HepG2 (cell line): ENCODE results near the gene PPP1R16B. TPM values are rescaled to one million over a fixed set of nuclear protein-coding genes. Genes with fewer than 3 reads are reported as not detected.

Experiments used
- AFF4 ChIP-seq: sonication (generic); formaldehyde crosslinking; IDR thresholded peaks from 2 replicates; pipeline ENCODE4 v1.4.0; 2020; ENCODE audit warnings: missing genetic modification reagents
- CEBPZ ChIP-seq: IDR thresholded peaks from 2 replicates; pipeline ENCODE4 v1.6.1; 2012; ENCODE audit warnings: low read length, improper control_type of control experiment
- ERF ChIP-seq: IDR thresholded peaks from 2 replicates; pipeline ENCODE4 v1.6.1; 2018; ENCODE audit warnings: missing biosample characterization, missing genetic modification reagents
- GTF3A ChIP-seq: sonication (generic); formaldehyde crosslinking; conservative IDR thresholded peaks from 2 replicates; pipeline ENCODE4 v1.4.0; 2020; ENCODE audit warnings: mild to moderate bottlenecking, missing genetic modification reagents
- HNF4A ChIP-seq: sonication (generic); formaldehyde crosslinking; IDR thresholded peaks from 2 replicates; pipeline ENCODE4 v1.4.0; 2020; ENCODE audit warnings: missing genetic modification reagents
- KDM1A ChIP-seq: IDR thresholded peaks from 2 replicates; pipeline ENCODE4 v1.6.1; 2016; ENCODE audit warnings: missing compliant biosample characterization
- MATR3 ChIP-seq: sonication (generic); formaldehyde crosslinking; IDR thresholded peaks from 2 replicates; pipeline ENCODE4 v1.4.0; 2020; ENCODE audit warnings: missing genetic modification reagents
- NRL ChIP-seq: sonication (generic); formaldehyde crosslinking; IDR thresholded peaks from 2 replicates; pipeline ENCODE4 v1.5.0; 2020; ENCODE audit warnings: missing genetic modification reagents, mild to moderate bottlenecking, moderate library complexity, borderline replicate concordance
- PRDM4 ChIP-seq: sonication (generic); formaldehyde crosslinking; IDR thresholded peaks from 2 replicates; pipeline ENCODE4 v1.9.0; 2021; ENCODE audit warnings: missing genetic modification reagents, borderline replicate concordance
- TEAD3 ChIP-seq: optimal IDR thresholded peaks from 2 replicates; pipeline ENCODE3; 2016; ENCODE audit warnings: borderline replicate concordance
- ZNF10 ChIP-seq: sonication (generic); formaldehyde crosslinking; IDR thresholded peaks from 2 replicates; pipeline ENCODE4 v1.4.0; 2020; ENCODE audit warnings: mild to moderate bottlenecking, low read depth, missing genetic modification reagents, borderline replicate concordance
- ZNF292 ChIP-seq: sonication (generic); formaldehyde crosslinking; IDR thresholded peaks from 2 replicates; pipeline ENCODE4 v1.8.1; 2022; ENCODE audit warnings: mild to moderate bottlenecking, low read depth, missing genetic modification reagents, borderline replicate concordance
- ZNF451 ChIP-seq: sonication (generic); formaldehyde crosslinking; IDR thresholded peaks from 2 replicates; pipeline ENCODE4 v1.5.0; 2020; ENCODE audit warnings: mild to moderate bottlenecking, missing genetic modification reagents
- ZNF543 ChIP-seq: sonication (generic); formaldehyde crosslinking; IDR thresholded peaks from 2 replicates; pipeline ENCODE4 v1.4.0; 2020; ENCODE audit warnings: mild to moderate bottlenecking, missing genetic modification reagents
- ZNF672 ChIP-seq: sonication (generic); formaldehyde crosslinking; IDR thresholded peaks from 2 replicates; pipeline ENCODE4 v1.8.1; 2022; ENCODE audit warnings: missing genetic modification reagents
- polyA plus RNA-seq, 8 experiments: library from polyadenylated mRNA; depleted of rRNA in 3 of 8; stranded (reverse) in 7 of 8; unstranded in 1 of 8; fragments of >200 nt; fragmentation: Illumina TruSeq in 4 of 8; extraction: Trizol in 4 of 8; gene quantifications; 2 replicates each; pipeline versions ENCODE4 v1.2.1 to v1.2.3, GENCODE V29; 2011 to 2016; ENCODE audit warnings: low read depth in 4 of 8, missing spikeins in 1 of 8, mixed read lengths in 1 of 8; ENCODE audit not compliant: insufficient read depth in 1 of 8
- total RNA-seq, 5 experiments: library from RNA; depleted of rRNA; stranded (reverse); fragments of >200 nt; fragmentation: Illumina TruSeq; extraction: Trizol; gene quantifications; 2 replicates each; pipeline ENCODE4 v1.2.3, GENCODE V29; 2016; ENCODE audit warnings: low read depth in 1 of 5
- TF ChIP-seq, protein P1 (sequence below): sonication (generic); formaldehyde crosslinking; IDR thresholded peaks from 2 replicates; pipeline ENCODE4 v1.4.0; 2020; ENCODE audit warnings: missing genetic modification reagents; ENCODE audit errors: not compliant biosample characterization
- TF ChIP-seq, protein P2 (sequence below): sonication (generic); formaldehyde crosslinking; IDR thresholded peaks from 2 replicates; pipeline ENCODE4 v1.8.0; 2022; ENCODE audit warnings: mild to moderate bottlenecking, missing genetic modification reagents; ENCODE audit not compliant: insufficient replicate concordance

The PPP1R16B gene
- total and polyA plus RNA-seq, 2 of the 13 experiments (the other 11 are each of a cell fraction or from before 2014, with no cell fraction given): 0.02 to 0.11 TPM

- TF ChIP-seq AFF4 (CRISPR knock-in tag): no peak
- no peak for TF ChIP-seq ZNF451 (CRISPR knock-in tag)
- TF ChIP-seq, protein P1, sequence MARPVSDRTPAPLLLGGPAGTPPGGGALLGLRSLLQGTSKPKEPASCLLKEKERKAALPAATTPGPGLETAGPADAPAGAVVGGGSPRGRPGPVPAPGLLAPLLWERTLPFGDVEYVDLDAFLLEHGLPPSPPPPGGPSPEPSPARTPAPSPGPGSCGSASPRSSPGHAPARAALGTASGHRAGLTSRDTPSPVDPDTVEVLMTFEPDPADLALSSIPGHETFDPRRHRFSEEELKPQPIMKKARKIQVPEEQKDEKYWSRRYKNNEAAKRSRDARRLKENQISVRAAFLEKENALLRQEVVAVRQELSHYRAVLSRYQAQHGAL (CRISPR knock-in tag): no peak
- no peak for TF ChIP-seq ZNF672 (CRISPR knock-in tag)
- TF ChIP-seq HNF4A (CRISPR knock-in tag): peak; percentile 42
- TF ChIP-seq NRL (CRISPR knock-in tag): no peak
- TF ChIP-seq ERF: 0 out of 2 replicates have a peak, but pooled peaks have one; percentile 33
- TF ChIP-seq TEAD3 (CRISPR knock-in tag): peak; percentile 64
- no peak for TF ChIP-seq GTF3A (CRISPR knock-in tag)
- no peak for TF ChIP-seq MATR3 (CRISPR knock-in tag)
- peak; percentile 76; the same call in 1 of the 2 replicates for TF ChIP-seq ZNF292
- TF ChIP-seq PRDM4 (CRISPR knock-in tag): no peak
- no peak for TF ChIP-seq ZNF543
- no peak for TF ChIP-seq CEBPZ
- TF ChIP-seq ZNF10: no peak
- TF ChIP-seq KDM1A (CRISPR knock-in tag): no peak
- TF ChIP-seq, protein P2, sequence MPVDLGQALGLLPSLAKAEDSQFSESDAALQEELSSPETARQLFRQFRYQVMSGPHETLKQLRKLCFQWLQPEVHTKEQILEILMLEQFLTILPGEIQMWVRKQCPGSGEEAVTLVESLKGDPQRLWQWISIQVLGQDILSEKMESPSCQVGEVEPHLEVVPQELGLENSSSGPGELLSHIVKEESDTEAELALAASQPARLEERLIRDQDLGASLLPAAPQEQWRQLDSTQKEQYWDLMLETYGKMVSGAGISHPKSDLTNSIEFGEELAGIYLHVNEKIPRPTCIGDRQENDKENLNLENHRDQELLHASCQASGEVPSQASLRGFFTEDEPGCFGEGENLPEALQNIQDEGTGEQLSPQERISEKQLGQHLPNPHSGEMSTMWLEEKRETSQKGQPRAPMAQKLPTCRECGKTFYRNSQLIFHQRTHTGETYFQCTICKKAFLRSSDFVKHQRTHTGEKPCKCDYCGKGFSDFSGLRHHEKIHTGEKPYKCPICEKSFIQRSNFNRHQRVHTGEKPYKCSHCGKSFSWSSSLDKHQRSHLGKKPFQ (CRISPR knock-in tag): no peak
Observed at GRCh38 chr20:38883981-38884733, 78.7 kb downstream of the PPP1R16B start (continued).
